CD4-positive, CD25-positive, alpha-beta regulatory T cell (primary cell): ENCODE measurements around the gene RBM38. TPM values are rescaled to one million over a fixed set of nuclear protein-coding genes. Genes with fewer than 3 reads are reported as not detected.
A peak's percentile ranks its signal among the peaks of the same experiment; 100 is the strongest.
"Not testable (repeated sequence)": the region's sequence is repeated elsewhere in the genome, so short reads cannot be mapped to it uniquely, and the experiment has no call there.

Source experiments
- ATAC-seq, 2 donors: fragments of 150-1000 bp; cut with Tn5 transposase; one replicate each; pipeline ENCODE4 v1.10.0; 2021; ENCODE audit warnings: low read depth in 2 of 2, moderate number of reproducible peaks in 2 of 2, moderate library complexity in 1 of 2
- DNase-seq, 3 donors: peaks; one replicate each; pipeline versions ENCODE4 v3.0.0 to v3.0.0-alpha.2; 2012 to 2022; ENCODE audit warnings: mixed read lengths in 1 of 3
- H3K27ac ChIP-seq: one replicate; pipeline ENCODE4 v1.7.0; 2013; ENCODE audit warnings: mild to moderate bottlenecking, low read length; ENCODE audit not compliant: insufficient read depth, poor library complexity, severe bottlenecking
- H3K27me3 ChIP-seq: one replicate; pipeline ENCODE4 v1.7.0; 2013; ENCODE audit warnings: low read length; ENCODE audit not compliant: control insufficient read depth, insufficient read depth
- H3K36me3 ChIP-seq: one replicate; pipeline ENCODE4 v1.7.0; 2013; ENCODE audit warnings: mild to moderate bottlenecking, low read length, moderate library complexity; ENCODE audit not compliant: control insufficient read depth, insufficient read depth
- H3K4me1 ChIP-seq: 2 replicates; pipeline ENCODE4 v1.7.0; 2013; ENCODE audit warnings: mild to moderate bottlenecking, low read length; ENCODE audit not compliant: insufficient read depth, control insufficient read depth, poor library complexity, severe bottlenecking
- H3K4me3 ChIP-seq: one replicate; pipeline ENCODE4 v1.7.0; 2013; ENCODE audit warnings: low read depth, mild to moderate bottlenecking, low read length, moderate library complexity
- H3K9me3 ChIP-seq, 2 experiments: 1 replicate in 1 of 2; 2 replicates in 1 of 2; pipeline ENCODE4 v1.7.0; 2013; ENCODE audit warnings: low read length in 2 of 2, mild to moderate bottlenecking in 1 of 2, moderate library complexity in 1 of 2; ENCODE audit not compliant: control insufficient read depth in 2 of 2
- H3K27ac Mint-ChIP-seq, 3 donors: one replicate each; pipeline ENCODE4 v1.8.0; 2020 to 2022; ENCODE audit warnings: mild to moderate bottlenecking in 3 of 3, mixed read lengths in 3 of 3, moderate library complexity in 2 of 3
- H3K27me3 Mint-ChIP-seq: one replicate; pipeline ENCODE4 v1.8.0; 2022; ENCODE audit warnings: mild to moderate bottlenecking, mixed read lengths
- H3K36me3 Mint-ChIP-seq: one replicate; pipeline ENCODE4 v1.8.0; 2020; ENCODE audit warnings: mixed read lengths
- H3K4me1 Mint-ChIP-seq, 4 donors: one replicate each; pipeline ENCODE4 v1.8.0; 2020 to 2022; ENCODE audit warnings: mixed read lengths in 4 of 4, mild to moderate bottlenecking in 1 of 4
- H3K4me3 Mint-ChIP-seq, 4 donors: one replicate each; pipeline ENCODE4 v1.8.0; 2020 to 2022; ENCODE audit warnings: mild to moderate bottlenecking in 4 of 4, mixed read lengths in 4 of 4, moderate library complexity in 3 of 4
- H3K9me3 Mint-ChIP-seq, 7 donors: one replicate each; pipeline ENCODE4 v1.8.0; 2020 to 2022; ENCODE audit warnings: mixed read lengths in 7 of 7, mild to moderate bottlenecking in 3 of 7, moderate library complexity in 2 of 7
- polyA plus RNA-seq, 4 donors: library from polyadenylated mRNA; unstranded; fragments of 300-500 nt; fragmentation: Illumina TruSeq; gene quantifications; one replicate each; pipeline ENCODE4 v1.2.3, GENCODE V29; 2021
- total RNA-seq: library from RNA; stranded (reverse); gene quantifications from one replicate; pipeline ENCODE4 v1.2.3, GENCODE V29; 2022

Gene RBM38
- total and polyA plus RNA-seq, 5 donors from 2014 or later = 71.9 to 322 (median 126) TPM

GRCh38 chr20:57429580-57430200 lies 38.5 kb downstream of the RBM38 start:
- Histone ChIP-seq H3K27ac (no peak overlapping the region), H3K4me3 (no peak overlapping the region), H3K9me3 (no peaks in the 10 kb centered on the region), H3K36me3 (no peaks in the 10 kb centered on the region), H3K4me1 (peaks cover 47% of the 10 kb centered on the region), H3K27me3 (no peaks in the 10 kb centered on the region)
- peaks cover 24 to 73% (median 46%) of the 10 kb centered on the region in 4 donors for H3K4me1 Mint-ChIP-seq
- H3K9me3 Mint-ChIP-seq = peaks cover 0 to 3% (median 0%) of the 10 kb centered on the region in 7 donors
- peak overlapping the region in 2 of 4 donors; percentile 2 to 5 for H3K4me3 Mint-ChIP-seq
- peak overlapping the region in 2 of 3 donors; percentile 6 to 76 for H3K27ac Mint-ChIP-seq
- no peaks in the 10 kb centered on the region for H3K36me3 Mint-ChIP-seq
- no peak for ATAC-seq
- no peak for DNase-seq
- H3K27me3 Mint-ChIP-seq = peaks cover 4% of the 10 kb centered on the region

- not testable (repeated sequence) for H3K27me3 ChIP-seq, H3K4me3 Mint-ChIP-seq, H3K27ac ChIP-seq, H3K4me3 ChIP-seq, H3K36me3 ChIP-seq, H3K9me3 ChIP-seq, H3K9me3 Mint-ChIP-seq, DNase-seq, ATAC-seq, H3K36me3 Mint-ChIP-seq, H3K27me3 Mint-ChIP-seq
- H3K4me1 Mint-ChIP-seq = peaks cover 28 to 75% (median 47%) of the 10 kb centered on the region in 4 donors
- peaks cover 50% of the 10 kb centered on the region for H3K4me1 ChIP-seq
- peak overlapping the region in 1 of 3 donors; percentile 76 for H3K27ac Mint-ChIP-seq
These were observed 39.0 kb downstream of the RBM38 start for GRCh38 chr20:57430201-57430596.

- Mint-ChIP-seq H3K4me1 (peaks cover 23 to 78% (median 48%) of the 10 kb centered on the region in 4 donors), H3K36me3 (no peaks in the 10 kb centered on the region), H3K4me3 (peak overlapping the region; percentile 29 to 90 (median 50)), H3K9me3 (no peaks in the 10 kb centered on the region), H3K27me3 (peaks cover 4% of the 10 kb centered on the region), H3K27ac (peak overlapping the region in 1 of 3 donors; percentile 91)
- DNase-seq (no peak), ATAC-seq (no peak)
- Histone ChIP-seq H3K27me3 (no peaks in the 10 kb centered on the region), H3K27ac (no peak overlapping the region), H3K9me3 (no peaks in the 10 kb centered on the region), H3K36me3 (no peaks in the 10 kb centered on the region), H3K4me1 (peaks cover 57% of the 10 kb centered on the region), H3K4me3 (no peak overlapping the region)
These were observed 40.3 kb downstream of the RBM38 start for GRCh38 chr20:57431539-57431835.

GRCh38 chr20:57432480-57432861 lies 41.3 kb downstream of the RBM38 start:
- Mint-ChIP-seq H3K4me1 (peaks cover 23 to 77% (median 44%) of the 10 kb centered on the region in 4 donors), H3K27ac (peak overlapping the region; percentile 89 to 95 (median 91)), H3K36me3 (no peaks in the 10 kb centered on the region), H3K27me3 (peaks cover 4% of the 10 kb centered on the region), H3K4me3 (peak overlapping the region; percentile 76 to 90 (median 84)), H3K9me3 (no peaks in the 10 kb centered on the region)
- no peaks in the 10 kb centered on the region for H3K36me3 ChIP-seq
- no peaks in the 10 kb centered on the region for H3K9me3 ChIP-seq
- H3K4me3 ChIP-seq = peak overlapping the region; percentile 65
- no peak for ATAC-seq
- no peaks in the 10 kb centered on the region for H3K27me3 ChIP-seq
- DNase-seq = no peak
- H3K27ac ChIP-seq = peak overlapping the region; percentile 76
- H3K4me1 ChIP-seq = peaks cover 57% of the 10 kb centered on the region

- Histone ChIP-seq H3K36me3 (no peaks in the 10 kb centered on the region), H3K27ac (peak overlapping the region; percentile 76), H3K9me3 (no peaks in the 10 kb centered on the region), H3K4me3 (peak overlapping the region; percentile 65), H3K27me3 (no peaks in the 10 kb centered on the region), H3K4me1 (peaks cover 57% of the 10 kb centered on the region)
- Mint-ChIP-seq H3K9me3 (no peaks in the 10 kb centered on the region), H3K36me3 (no peaks in the 10 kb centered on the region), H3K27ac (peak overlapping the region; percentile 89 to 95 (median 91)), H3K27me3 (peaks cover 4% of the 10 kb centered on the region), H3K4me3 (peak overlapping the region; percentile 76 to 90 (median 84)), H3K4me1 (peaks cover 23 to 76% (median 44%) of the 10 kb centered on the region in 4 donors)
- ATAC-seq = peak; percentile 94 to 97
- DNase-seq = peak; percentile 37 to 94 (median 73)
These were observed 41.8 kb downstream of the RBM38 start for GRCh38 chr20:57432862-57433491.

- Mint-ChIP-seq H3K27ac (peak overlapping the region; percentile 89 to 95 (median 91)), H3K4me3 (peak overlapping the region in 3 of 4 donors; percentile 76 to 90 (median 81)), H3K4me1 (peaks cover 23 to 78% (median 45%) of the 10 kb centered on the region in 4 donors), H3K36me3 (no peaks in the 10 kb centered on the region), H3K27me3 (peaks cover 4% of the 10 kb centered on the region), H3K9me3 (peaks cover 0 to 1% (median 0%) of the 10 kb centered on the region in 7 donors)
- Histone ChIP-seq H3K36me3 (no peaks in the 10 kb centered on the region), H3K9me3 (no peaks in the 10 kb centered on the region), H3K27me3 (no peaks in the 10 kb centered on the region), H3K4me1 (peaks cover 57% of the 10 kb centered on the region), H3K27ac (peak overlapping the region; percentile 76), H3K4me3 (no peak overlapping the region)
- DNase-seq = peak in 1 of 3 donors; percentile 86
- ATAC-seq = peak; percentile 25 to 48
These were observed 42.6 kb downstream of the RBM38 start for GRCh38 chr20:57433657-57434389.

- peaks cover 0 to 1% (median 0%) of the 10 kb centered on the region in 7 donors for H3K9me3 Mint-ChIP-seq
- Histone ChIP-seq H3K4me3 (no peak overlapping the region), H3K36me3 (no peaks in the 10 kb centered on the region), H3K27me3 (no peaks in the 10 kb centered on the region), H3K4me1 (peaks cover 57% of the 10 kb centered on the region), H3K9me3 (no peaks in the 10 kb centered on the region), H3K27ac (no peak overlapping the region)
- H3K4me1 Mint-ChIP-seq = peaks cover 23 to 76% (median 45%) of the 10 kb centered on the region in 4 donors
- peaks cover 4% of the 10 kb centered on the region for H3K27me3 Mint-ChIP-seq
- ATAC-seq = no peak
- H3K27ac Mint-ChIP-seq = peak overlapping the region; percentile 52 to 91 (median 89)
- peak in 1 of 3 donors; percentile 27 for DNase-seq
- H3K4me3 Mint-ChIP-seq = peak overlapping the region in 3 of 4 donors; percentile 69 to 90 (median 76)
- no peaks in the 10 kb centered on the region for H3K36me3 Mint-ChIP-seq
These were observed 43.1 kb downstream of the RBM38 start for GRCh38 chr20:57434390-57434700.
